Measurements from ENCODE around the gene GNAI2.

The GNAI2 gene

DNA sequence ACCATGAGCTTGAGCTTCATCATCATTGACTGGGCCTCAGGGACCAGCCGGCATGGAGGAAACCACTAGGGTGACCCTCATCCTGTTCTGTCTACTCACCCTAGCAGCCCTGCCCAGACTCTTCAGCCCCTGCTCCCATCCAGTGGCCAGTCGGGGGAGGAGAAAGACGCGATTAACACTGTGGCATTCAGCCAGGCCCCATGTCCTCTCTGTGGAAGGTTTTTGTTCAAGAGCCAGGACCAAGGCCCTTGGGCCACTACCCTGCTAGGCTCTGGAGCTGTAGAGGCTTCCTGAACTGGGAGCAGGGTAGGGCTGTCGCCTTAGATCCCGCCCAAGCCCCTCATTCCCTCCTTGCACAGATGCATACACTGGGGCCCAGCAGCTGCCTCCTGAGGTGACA is 15.9 kb upstream of the GNAI2 start:
- TF ChIP-seq SIN3A (IDR thresholded peaks at IDR 0.05; ENCODE audit: borderline replicate concordance, insufficient read depth, low read length) (no peak), TAF1 (IDR thresholded peaks at IDR 0.05; ENCODE audit: borderline replicate concordance, insufficient read depth, low read length) (no peak), FOXP2 (optimal IDR thresholded peaks at IDR 0.05; ENCODE audit: borderline replicate concordance, extremely low read depth, extremely low read length, insufficient read depth) (no peak), POLR2AphosphoS5 (IDR thresholded peaks at IDR 0.05; ENCODE audit: low read depth, low read length) (no peak)
- TF ChIP-seq, protein P1, sequence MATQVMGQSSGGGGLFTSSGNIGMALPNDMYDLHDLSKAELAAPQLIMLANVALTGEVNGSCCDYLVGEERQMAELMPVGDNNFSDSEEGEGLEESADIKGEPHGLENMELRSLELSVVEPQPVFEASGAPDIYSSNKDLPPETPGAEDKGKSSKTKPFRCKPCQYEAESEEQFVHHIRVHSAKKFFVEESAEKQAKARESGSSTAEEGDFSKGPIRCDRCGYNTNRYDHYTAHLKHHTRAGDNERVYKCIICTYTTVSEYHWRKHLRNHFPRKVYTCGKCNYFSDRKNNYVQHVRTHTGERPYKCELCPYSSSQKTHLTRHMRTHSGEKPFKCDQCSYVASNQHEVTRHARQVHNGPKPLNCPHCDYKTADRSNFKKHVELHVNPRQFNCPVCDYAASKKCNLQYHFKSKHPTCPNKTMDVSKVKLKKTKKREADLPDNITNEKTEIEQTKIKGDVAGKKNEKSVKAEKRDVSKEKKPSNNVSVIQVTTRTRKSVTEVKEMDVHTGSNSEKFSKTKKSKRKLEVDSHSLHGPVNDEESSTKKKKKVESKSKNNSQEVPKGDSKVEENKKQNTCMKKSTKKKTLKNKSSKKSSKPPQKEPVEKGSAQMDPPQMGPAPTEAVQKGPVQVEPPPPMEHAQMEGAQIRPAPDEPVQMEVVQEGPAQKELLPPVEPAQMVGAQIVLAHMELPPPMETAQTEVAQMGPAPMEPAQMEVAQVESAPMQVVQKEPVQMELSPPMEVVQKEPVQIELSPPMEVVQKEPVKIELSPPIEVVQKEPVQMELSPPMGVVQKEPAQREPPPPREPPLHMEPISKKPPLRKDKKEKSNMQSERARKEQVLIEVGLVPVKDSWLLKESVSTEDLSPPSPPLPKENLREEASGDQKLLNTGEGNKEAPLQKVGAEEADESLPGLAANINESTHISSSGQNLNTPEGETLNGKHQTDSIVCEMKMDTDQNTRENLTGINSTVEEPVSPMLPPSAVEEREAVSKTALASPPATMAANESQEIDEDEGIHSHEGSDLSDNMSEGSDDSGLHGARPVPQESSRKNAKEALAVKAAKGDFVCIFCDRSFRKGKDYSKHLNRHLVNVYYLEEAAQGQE (IDR thresholded peaks at IDR 0.05; ENCODE audit: insufficient read depth in 1 of 2, low read depth in 2 of 2, low read length in 2 of 2), result no peak

DNA sequence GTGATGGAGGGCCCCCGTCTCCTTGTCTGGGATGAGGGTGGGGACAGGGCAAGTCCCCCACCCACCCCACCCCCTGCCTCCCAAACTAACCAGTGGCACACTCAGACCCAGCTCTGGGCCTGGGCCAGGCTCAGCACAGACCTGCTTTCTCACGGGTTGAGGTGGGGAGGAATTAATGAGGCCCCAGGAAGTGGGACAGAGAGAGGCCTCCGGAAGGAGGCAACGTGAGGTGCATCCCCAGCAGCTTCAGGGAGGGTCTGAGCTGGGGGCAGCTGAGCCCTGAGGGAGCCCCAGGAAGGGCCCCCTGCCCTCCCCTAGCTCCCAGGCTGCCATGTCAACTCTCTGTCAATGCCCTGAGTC is 15.0 kb upstream of the GNAI2 start:
- TF ChIP-seq TAF1 (IDR thresholded peaks at IDR 0.05; ENCODE audit: borderline replicate concordance, insufficient read depth, low read length), result no peak
- no peak for TF ChIP-seq SIN3A (IDR thresholded peaks at IDR 0.05; ENCODE audit: borderline replicate concordance, insufficient read depth, low read length)
- TF ChIP-seq, protein P1 (IDR thresholded peaks at IDR 0.05; ENCODE audit: insufficient read depth in 1 of 2, low read depth in 2 of 2, low read length in 2 of 2), result no peak
- no peak for TF ChIP-seq POLR2AphosphoS5 (IDR thresholded peaks at IDR 0.05; ENCODE audit: low read depth, low read length)
- no peak for TF ChIP-seq FOXP2 (optimal IDR thresholded peaks at IDR 0.05; ENCODE audit: borderline replicate concordance, extremely low read depth, extremely low read length, insufficient read depth)

DNA sequence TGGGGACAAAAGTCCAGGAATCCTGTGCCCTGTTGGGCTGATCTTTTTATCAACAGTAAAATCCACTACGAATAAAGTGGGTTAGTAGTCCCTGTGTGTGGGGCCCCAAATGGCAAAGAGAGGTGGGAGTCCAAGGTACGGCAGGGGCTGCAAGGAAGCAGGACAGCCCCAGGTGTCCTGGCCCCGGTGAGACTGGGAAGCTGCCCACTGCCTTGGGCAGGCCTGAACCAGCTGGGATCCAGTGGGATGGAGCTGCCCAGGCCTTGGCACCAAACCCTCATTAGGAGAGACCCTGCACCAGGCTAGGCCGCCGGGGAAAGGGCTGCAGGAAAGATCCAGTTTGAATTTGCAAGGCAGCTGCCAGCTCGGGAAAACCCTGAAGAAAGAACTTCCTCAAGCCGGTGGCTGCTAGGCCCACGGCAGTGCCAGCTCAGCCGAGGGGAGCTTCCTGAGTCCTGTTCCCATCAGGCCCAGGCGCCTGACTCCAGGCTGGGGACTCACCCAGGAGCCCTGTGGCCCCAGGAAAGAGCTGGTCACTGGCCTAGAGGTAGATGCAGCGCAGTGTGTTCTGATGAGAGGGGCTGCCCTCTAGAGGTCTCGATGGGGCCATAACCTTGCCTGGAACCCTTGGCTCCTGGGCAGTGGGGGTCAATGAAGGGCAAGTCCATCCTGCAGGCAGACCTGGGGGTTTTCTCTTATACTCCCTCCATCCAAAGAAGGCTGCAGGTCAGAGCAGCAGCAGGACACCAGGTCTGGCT is 14.4 kb upstream of the GNAI2 start:
- TF ChIP-seq, protein P1 (IDR thresholded peaks at IDR 0.05; ENCODE audit: insufficient read depth in 1 of 2, low read depth in 2 of 2, low read length in 2 of 2), result no peak
- TF ChIP-seq SIN3A (IDR thresholded peaks at IDR 0.05; ENCODE audit: borderline replicate concordance, insufficient read depth, low read length) (no peak), TAF1 (IDR thresholded peaks at IDR 0.05; ENCODE audit: borderline replicate concordance, insufficient read depth, low read length) (no peak), POLR2AphosphoS5 (IDR thresholded peaks at IDR 0.05; ENCODE audit: low read depth, low read length) (no peak), FOXP2 (optimal IDR thresholded peaks at IDR 0.05; ENCODE audit: borderline replicate concordance, extremely low read depth, extremely low read length, insufficient read depth) (no peak)

DNA sequence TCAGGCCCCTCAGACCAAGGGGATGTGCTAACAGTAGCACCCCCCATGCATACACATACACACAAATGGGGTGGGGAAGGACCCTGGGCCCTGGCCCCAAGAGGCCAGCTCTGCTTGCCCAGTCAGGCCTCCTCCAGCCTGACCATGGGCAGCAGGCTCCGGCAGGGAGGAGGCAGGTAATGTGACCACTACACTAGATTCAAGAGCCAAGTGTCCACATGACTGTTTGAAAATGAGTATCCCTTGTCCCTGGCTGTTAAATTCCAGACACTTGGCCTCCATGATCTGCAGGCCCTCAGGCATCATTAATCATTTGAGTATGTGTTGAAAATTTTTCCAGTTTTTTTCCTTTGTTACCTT is 13.9 kb upstream of the GNAI2 start:
- TF ChIP-seq TAF1 (IDR thresholded peaks at IDR 0.05; ENCODE audit: borderline replicate concordance, insufficient read depth, low read length) (no peak), SIN3A (IDR thresholded peaks at IDR 0.05; ENCODE audit: borderline replicate concordance, insufficient read depth, low read length) (no peak), FOXP2 (optimal IDR thresholded peaks at IDR 0.05; ENCODE audit: borderline replicate concordance, extremely low read depth, extremely low read length, insufficient read depth) (no peak), POLR2AphosphoS5 (IDR thresholded peaks at IDR 0.05; ENCODE audit: low read depth, low read length) (no peak)
- TF ChIP-seq, protein P1 (IDR thresholded peaks at IDR 0.05; ENCODE audit: insufficient read depth in 1 of 2, low read depth in 2 of 2, low read length in 2 of 2), result no peak

Measured in PFSK-1 (cell line).